ENCODE measurements around the gene PCDH15. TPM values are rescaled to one million over a fixed set of nuclear protein-coding genes. Genes with fewer than 3 reads are reported as not detected.

The PCDH15 gene
- total RNA-seq, 2 experiments from 2014 or later, result not detected

DNA sequence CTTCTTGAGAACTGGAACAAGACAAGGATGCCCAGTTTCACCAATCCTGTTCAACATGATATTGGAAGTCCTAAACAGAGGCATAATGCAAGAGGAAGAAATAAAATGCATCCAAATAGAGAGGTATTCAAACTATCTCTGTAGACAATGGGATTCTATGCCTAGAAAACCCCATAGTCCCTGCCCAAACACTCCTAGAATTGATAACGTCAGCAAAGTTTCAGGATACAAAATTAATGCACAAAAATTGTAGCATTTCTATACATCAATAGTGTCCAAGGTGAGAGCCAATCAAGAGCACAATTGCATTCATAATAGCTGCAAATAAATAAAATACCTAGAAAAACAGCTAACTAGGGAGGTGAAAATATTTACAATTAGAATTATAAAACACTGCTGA is 72.5 kb downstream of the PCDH15 start:
- no peaks in the 10 kb centered on the region for H3K4me1 ChIP-seq (ENCODE audit: insufficient read depth, low read length)
- DNase-seq (no peak), ATAC-seq (ENCODE audit: poor library complexity) (no peak)
- no peaks in the 10 kb centered on the region for H3K27me3 ChIP-seq (ENCODE audit: control insufficient read depth in 1 of 2, insufficient read depth in 2 of 2, low read length in 2 of 2)
- intact Hi-C loops (cut with DNase I, micrococcal nuclease), result no loop called here
- POLR2A ChIA-PET, result no interaction called here
- H3K4me1 Mint-ChIP-seq (ENCODE audit: low read depth), result no peaks in the 10 kb centered on the region
- H3K36me3 Mint-ChIP-seq (ENCODE audit: low read depth), result no peaks in the 10 kb centered on the region
- H3K9me3 ChIP-seq (ENCODE audit: control insufficient read depth in 1 of 2, insufficient read depth in 1 of 2, low read length in 2 of 2), result no peaks in the 10 kb centered on the region
- TF ChIP-seq, protein P1, sequence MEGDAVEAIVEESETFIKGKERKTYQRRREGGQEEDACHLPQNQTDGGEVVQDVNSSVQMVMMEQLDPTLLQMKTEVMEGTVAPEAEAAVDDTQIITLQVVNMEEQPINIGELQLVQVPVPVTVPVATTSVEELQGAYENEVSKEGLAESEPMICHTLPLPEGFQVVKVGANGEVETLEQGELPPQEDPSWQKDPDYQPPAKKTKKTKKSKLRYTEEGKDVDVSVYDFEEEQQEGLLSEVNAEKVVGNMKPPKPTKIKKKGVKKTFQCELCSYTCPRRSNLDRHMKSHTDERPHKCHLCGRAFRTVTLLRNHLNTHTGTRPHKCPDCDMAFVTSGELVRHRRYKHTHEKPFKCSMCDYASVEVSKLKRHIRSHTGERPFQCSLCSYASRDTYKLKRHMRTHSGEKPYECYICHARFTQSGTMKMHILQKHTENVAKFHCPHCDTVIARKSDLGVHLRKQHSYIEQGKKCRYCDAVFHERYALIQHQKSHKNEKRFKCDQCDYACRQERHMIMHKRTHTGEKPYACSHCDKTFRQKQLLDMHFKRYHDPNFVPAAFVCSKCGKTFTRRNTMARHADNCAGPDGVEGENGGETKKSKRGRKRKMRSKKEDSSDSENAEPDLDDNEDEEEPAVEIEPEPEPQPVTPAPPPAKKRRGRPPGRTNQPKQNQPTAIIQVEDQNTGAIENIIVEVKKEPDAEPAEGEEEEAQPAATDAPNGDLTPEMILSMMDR (IDR thresholded peaks at IDR 0.05), result no peak
- no peak overlapping the region for H3K27ac ChIP-seq (ENCODE audit: low read depth in 1 of 2, low read length in 2 of 2)
- H3K27me3 Mint-ChIP-seq, result no peaks in the 10 kb centered on the region
- CTCF ChIA-PET, result no interaction called here
- no peaks in the 10 kb centered on the region for H3K36me3 ChIP-seq (ENCODE audit: insufficient read depth, low read length)
- peaks cover 8% of the 10 kb centered on the region for H3K9me3 Mint-ChIP-seq
- H3K4me3 ChIP-seq (ENCODE audit: low read length), result no peak overlapping the region
- H3K27ac Mint-ChIP-seq, result no peak overlapping the region
- H3K4me3 Mint-ChIP-seq, result no peak overlapping the region

DNA sequence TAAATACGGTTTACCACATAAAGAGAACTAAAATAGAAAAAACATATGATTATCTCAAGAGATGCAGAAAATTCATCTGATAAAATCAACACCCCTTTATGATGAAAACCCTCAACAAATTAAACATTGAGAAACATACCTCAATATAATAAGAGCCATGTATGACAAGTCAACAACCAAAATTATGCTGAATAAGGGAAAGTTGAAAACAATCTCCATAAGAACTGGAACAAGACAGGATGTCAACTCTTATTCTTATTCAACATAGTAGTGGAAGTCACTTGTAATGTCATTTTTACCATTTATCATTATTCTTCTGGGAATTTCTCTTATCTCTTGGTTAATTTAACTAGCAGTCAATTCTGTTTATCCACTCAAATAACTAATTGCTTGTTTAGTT is 79.0 kb downstream of the PCDH15 start:
- TF ChIP-seq, protein P1 (IDR thresholded peaks at IDR 0.05), result no peak
- H3K36me3 ChIP-seq (ENCODE audit: insufficient read depth, low read length), result no peaks in the 10 kb centered on the region
- no peaks in the 10 kb centered on the region for H3K4me1 ChIP-seq (ENCODE audit: insufficient read depth, low read length)
- no peaks in the 10 kb centered on the region for H3K27me3 ChIP-seq (ENCODE audit: control insufficient read depth in 1 of 2, insufficient read depth in 2 of 2, low read length in 2 of 2)
- ChIA-PET POLR2A (no interaction called here), CTCF (no interaction called here)
- no peak for DNase-seq
- H3K4me3 ChIP-seq (ENCODE audit: low read length), result no peak overlapping the region
- H3K4me1 Mint-ChIP-seq (ENCODE audit: low read depth), result no peaks in the 10 kb centered on the region
- H3K27ac ChIP-seq (ENCODE audit: low read depth in 1 of 2, low read length in 2 of 2), result no peak overlapping the region
- peaks cover 0 to 3% of the 10 kb centered on the region in 2 experiments for H3K9me3 ChIP-seq (ENCODE audit: control insufficient read depth in 1 of 2, insufficient read depth in 1 of 2, low read length in 2 of 2)
- H3K9me3 Mint-ChIP-seq, result peaks cover 11% of the 10 kb centered on the region
- H3K36me3 Mint-ChIP-seq (ENCODE audit: low read depth), result no peaks in the 10 kb centered on the region
- no peak overlapping the region for H3K4me3 Mint-ChIP-seq
- intact Hi-C loops (cut with DNase I, micrococcal nuclease), result no loop called here
- H3K27ac Mint-ChIP-seq, result no peak overlapping the region
- H3K27me3 Mint-ChIP-seq, result no peaks in the 10 kb centered on the region
- no peak for ATAC-seq (ENCODE audit: poor library complexity)

DNA sequence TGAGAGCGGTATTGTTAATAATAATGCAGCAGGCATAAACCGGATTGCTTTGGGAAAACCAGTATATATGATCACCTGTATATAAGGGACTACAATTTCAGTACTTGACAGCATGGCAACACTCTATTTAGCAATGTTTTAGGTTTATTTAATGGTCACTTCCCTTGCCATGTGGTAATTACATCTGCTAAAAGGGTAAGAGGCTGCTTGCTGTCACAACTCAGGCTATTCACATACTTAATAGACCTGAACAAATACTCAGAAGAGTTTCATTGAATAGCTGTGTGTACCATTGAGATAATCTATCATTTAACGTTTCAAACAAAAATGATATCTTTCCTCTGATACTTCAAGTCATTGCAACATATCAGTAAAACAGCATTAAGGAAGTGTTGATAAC is 90.1 kb downstream of the PCDH15 start:
- Mint-ChIP-seq H3K4me1 (ENCODE audit: low read depth) (no peaks in the 10 kb centered on the region), H3K36me3 (ENCODE audit: low read depth) (no peaks in the 10 kb centered on the region)
- intact Hi-C loops (cut with DNase I, micrococcal nuclease), result no loop called here

More for the DNA sequence above, 90.1 kb downstream of the PCDH15 start:
- Mint-ChIP-seq H3K4me3 (no peak overlapping the region), H3K27ac (no peak overlapping the region), H3K27me3 (no peaks in the 10 kb centered on the region), H3K9me3 (peaks cover 2% of the 10 kb centered on the region)
- no peaks in the 10 kb centered on the region for H3K4me1 ChIP-seq (ENCODE audit: insufficient read depth, low read length)
- H3K27ac ChIP-seq (ENCODE audit: low read depth in 1 of 2, low read length in 2 of 2), result no peak overlapping the region
- TF ChIP-seq, protein P1 (IDR thresholded peaks at IDR 0.05), result no peak
- no peaks in the 10 kb centered on the region for H3K27me3 ChIP-seq (ENCODE audit: control insufficient read depth in 1 of 2, insufficient read depth in 2 of 2, low read length in 2 of 2)
- no peaks in the 10 kb centered on the region for H3K36me3 ChIP-seq (ENCODE audit: insufficient read depth, low read length)
- DNase-seq (no peak), ATAC-seq (ENCODE audit: poor library complexity) (no peak)
- CTCF ChIA-PET, result no interaction called here
- POLR2A ChIA-PET, result no interaction called here
- H3K9me3 ChIP-seq (ENCODE audit: control insufficient read depth in 1 of 2, insufficient read depth in 1 of 2, low read length in 2 of 2), result peaks cover 0 to 5% of the 10 kb centered on the region in 2 experiments
- no peak overlapping the region for H3K4me3 ChIP-seq (ENCODE audit: low read length)

Measured in CD4-positive, alpha-beta T cell (primary cell).